GM19238 (cell line): Measurements from ENCODE around the gene C12orf56.
"Not testable (repeated sequence)": the region's sequence is repeated elsewhere in the genome, so short reads cannot be mapped to it uniquely, and the experiment has no call there.

Experiments
- DNase-seq: peaks from one replicate; pipeline ENCODE4 v3.0.0; 2011; ENCODE audit warnings: low spot score; ENCODE audit not compliant: insufficient read length

C12orf56 gene

GRCh38 chr12:64237382-64237781 is 153.2 kb downstream of the C12orf56 start:
- no peak for DNase-seq

- no peak for DNase-seq
These were observed 154.0 kb downstream of the C12orf56 start for GRCh38 chr12:64236549-64236948.

GRCh38 chr12:64232196-64232595 is 158.4 kb downstream of the C12orf56 start:
- DNase-seq = no peak

GRCh38 chr12:64229796-64230195 is 160.8 kb downstream of the C12orf56 start:
- no peak for DNase-seq

GRCh38 chr12:64229240-64229639 is 161.3 kb downstream of the C12orf56 start:
- no peak for DNase-seq

GRCh38 chr12:64225626-64226025 is 164.9 kb downstream of the C12orf56 start:
- no peak for DNase-seq

- DNase-seq = peak; percentile 77
These were observed 168.4 kb downstream of the C12orf56 start, which contains the start of gene KICS2 for GRCh38 chr12:64222009-64222765. KICS2 (minus strand) TSS chr12:64222296; CDS start chr12:64222237, 59 bp downstream.

- DNase-seq = no peak
These were observed 168.9 kb downstream of the C12orf56 start for GRCh38 chr12:64221651-64222008.

- no peak for DNase-seq
These were observed 170.5 kb downstream of the C12orf56 start for GRCh38 chr12:64220046-64220445.

GRCh38 chr12:64219145-64219544 is 171.4 kb downstream of the C12orf56 start:
- DNase-seq = no peak

- no peak for DNase-seq
These were observed 172.0 kb downstream of the C12orf56 start for GRCh38 chr12:64218597-64218996.

GRCh38 chr12:64217643-64218042 is 172.9 kb downstream of the C12orf56 start:
- DNase-seq = not testable (repeated sequence)

GRCh38 chr12:64216239-64216638 is 174.3 kb downstream of the C12orf56 start:
- DNase-seq = no peak
